ENCODE results near the gene VIPAS39. TPM values are rescaled to one million over a fixed set of nuclear protein-coding genes. Genes with fewer than 3 reads are reported as not detected.

The VIPAS39 gene
- total RNA-seq, 1 experiment from 2014 or later = 16.8 TPM

GRCh38 chr14:77426396-77426795, 31.0 kb downstream of the VIPAS39 start:
- peaks cover 22 to 48% of the 10 kb centered on the region in 2 experiments; a peak in 3 of 4 replicates for H3K36me3 ChIP-seq (ENCODE audit: control insufficient read depth in 1 of 2, insufficient read depth in 2 of 2, low read length in 2 of 2)
- H3K9ac ChIP-seq (ENCODE audit: low read length) = no peak overlapping the region
- no peak overlapping the region for H3K27ac ChIP-seq (ENCODE audit: low read depth, low read length)
- H3K4me2 ChIP-seq (ENCODE audit: low read length) = no peak overlapping the region
- intact Hi-C loops (cut with micrococcal nuclease) = no loop called here
- H3K9me2 ChIP-seq (ENCODE audit: insufficient read depth) = no peaks in the 10 kb centered on the region
- ChIA-PET RAD21 (ENCODE audit: low non-redundant PET in 1 of 2, low total read pairs in 2 of 2, uncharacterized antibody in 2 of 2, unreplicated experiment in 2 of 2) (no interaction called here), CTCF (no interaction called here), POLR2A (no interaction called here)
- TF ChIP-seq EZH2 (IDR thresholded peaks at IDR 0.05) (no peak), YY1 (IDR thresholded peaks at IDR 0.05; ENCODE audit: extremely low read depth, insufficient replicate concordance, low read depth, low read length) (no peak), ZNF274 (IDR thresholded peaks at IDR 0.05; ENCODE audit: low read depth, low read length) (no peak), SIN3A (IDR thresholded peaks at IDR 0.05; ENCODE audit: low read depth) (no peak), TCF7L2 (IDR thresholded peaks at IDR 0.05; ENCODE audit: borderline replicate concordance, extremely low read depth, insufficient read depth, insufficient read length) (no peak)
- no peaks in the 10 kb centered on the region for H3K9me3 ChIP-seq (ENCODE audit: control insufficient read depth in 1 of 2, insufficient read depth in 1 of 2, low read depth in 1 of 2, low read length in 2 of 2)
- no peaks in the 10 kb centered on the region for H3K4me1 ChIP-seq (ENCODE audit: control insufficient read depth in 1 of 2, insufficient read depth in 2 of 2, low read length in 2 of 2)
- DNase-seq (ENCODE audit: low read depth, low spot score) (no peak), ATAC-seq (no peak)
- H2AFZ ChIP-seq (ENCODE audit: low read depth, low read length, poor library complexity, severe bottlenecking) = no peak overlapping the region
- no peaks in the 10 kb centered on the region for H3K79me2 ChIP-seq (ENCODE audit: insufficient read depth, low read length)
- BruUV-seq (replicated peaks) = no TSS peak
- no peak overlapping the region for H3K4me3 ChIP-seq (replicated peaks in 1 of 2; ENCODE audit: low read depth in 1 of 2, low read length in 2 of 2)
- no peaks in the 10 kb centered on the region for H3K27me3 ChIP-seq (ENCODE audit: insufficient read depth, low read length)
- H4K20me1 ChIP-seq (ENCODE audit: insufficient read depth) = no peaks in the 10 kb centered on the region

DNA sequence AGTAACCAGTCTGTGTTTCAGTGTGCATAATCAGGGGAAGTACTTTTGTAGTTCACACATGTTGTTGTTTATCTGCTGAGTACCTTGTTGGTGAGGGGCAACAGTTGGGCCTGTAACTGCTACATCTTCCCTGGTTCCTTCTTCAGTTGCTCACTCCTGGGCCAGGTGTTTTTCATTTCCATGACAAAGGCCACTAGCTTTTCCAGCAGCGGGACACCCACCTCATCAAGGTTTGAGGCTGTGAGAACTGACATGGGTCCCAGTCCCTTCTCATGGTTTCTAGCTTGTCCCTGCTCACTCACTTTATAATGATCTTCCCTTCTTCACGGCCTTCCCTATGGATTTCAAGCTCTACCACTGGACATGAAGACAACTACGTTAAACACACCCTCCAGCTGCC, 32.5 kb downstream of the VIPAS39 start:
- RAD21 ChIA-PET (ENCODE audit: low non-redundant PET in 1 of 2, low total read pairs in 2 of 2, uncharacterized antibody in 2 of 2, unreplicated experiment in 2 of 2) = no interaction called here

More for the DNA sequence above, 32.5 kb downstream of the VIPAS39 start:
- POLR2A ChIA-PET = no interaction called here
- H3K4me2 ChIP-seq (ENCODE audit: low read length) = no peak overlapping the region
- H3K9me2 ChIP-seq (ENCODE audit: insufficient read depth) = no peaks in the 10 kb centered on the region
- no peak overlapping the region for H3K27ac ChIP-seq (ENCODE audit: low read depth, low read length)
- no peaks in the 10 kb centered on the region for H3K9me3 ChIP-seq (ENCODE audit: control insufficient read depth in 1 of 2, insufficient read depth in 1 of 2, low read depth in 1 of 2, low read length in 2 of 2)
- no peaks in the 10 kb centered on the region for H3K4me1 ChIP-seq (ENCODE audit: control insufficient read depth in 1 of 2, insufficient read depth in 2 of 2, low read length in 2 of 2)
- H4K20me1 ChIP-seq (ENCODE audit: insufficient read depth) = no peaks in the 10 kb centered on the region
- CTCF ChIA-PET = no interaction called here
- intact Hi-C loops (cut with micrococcal nuclease) = no loop called here
- no peak overlapping the region for H2AFZ ChIP-seq (ENCODE audit: low read depth, low read length, poor library complexity, severe bottlenecking)
- no peak for DNase-seq (ENCODE audit: low read depth, low spot score)
- no peak overlapping the region for H3K4me3 ChIP-seq (replicated peaks in 1 of 2; ENCODE audit: low read depth in 1 of 2, low read length in 2 of 2)
- no peaks in the 10 kb centered on the region for H3K79me2 ChIP-seq (ENCODE audit: insufficient read depth, low read length)
- TF ChIP-seq EGR1 (IDR thresholded peaks at IDR 0.05; ENCODE audit: low read depth) (no peak), CTCF (IDR thresholded peaks at IDR 0.05 in 2 of 3, conservative IDR thresholded peaks at IDR 0.05 in 1 of 3; ENCODE audit: borderline replicate concordance in 1 of 3, insufficient read depth in 1 of 3, low read depth in 2 of 3, low read length in 2 of 3) (no peak), SRF (IDR thresholded peaks at IDR 0.05; ENCODE audit: low read depth) (no peak)
- peaks cover 22 to 43% of the 10 kb centered on the region in 2 experiments; a peak in 3 of 4 replicates for H3K36me3 ChIP-seq (ENCODE audit: control insufficient read depth in 1 of 2, insufficient read depth in 2 of 2, low read length in 2 of 2)
- BruUV-seq (replicated peaks) = no TSS peak
- H3K27me3 ChIP-seq (ENCODE audit: insufficient read depth, low read length) = no peaks in the 10 kb centered on the region
- H3K9ac ChIP-seq (ENCODE audit: low read length) = no peak overlapping the region
- no peak for ATAC-seq
